Measurements from ENCODE around the gene FAM83E. TPM values are rescaled to one million over a fixed set of nuclear protein-coding genes. Genes with fewer than 3 reads are reported as not detected.
A peak's percentile ranks its signal among the peaks of the same experiment; 100 is the strongest.

The FAM83E gene
- total RNA-seq, 1 experiment from 2014 or later = 12.3 TPM

- TF ChIP-seq EZH2 (IDR thresholded peaks at IDR 0.05; ENCODE audit: low read depth) = no peak
- peak; percentile 73 for TF ChIP-seq CTCF (conservative IDR thresholded peaks at IDR 0.05)
- ChIA-PET CTCF (interaction anchor here (0.6 to 1.2 kb wide), 3 partner anchors 8 to 25 kb away, joined by 3 to 9 read pairs (median 3); no protein-coding TSS in a partner anchor), POLR2A (ENCODE audit: unreplicated experiment) (interaction anchor here (0.6 kb wide), 1 partner anchor 121 kb away, joined by 4 read pairs; no protein-coding TSS in a partner anchor)
- Histone ChIP-seq H3K4me1 (replicated peaks; ENCODE audit: insufficient read depth) (peaks cover 4% of the 10 kb centered on the region), H2AFZ (peak overlapping the region; percentile 62; the same call in 1 of the 2 replicates), H4K20me1 (ENCODE audit: insufficient read depth) (no peaks in the 10 kb centered on the region), H3K27me3 (ENCODE audit: insufficient read depth, low read depth) (no peaks in the 10 kb centered on the region), H3K4me2 (peak overlapping the region; percentile 71), H3K36me3 (ENCODE audit: low read depth) (no peaks in the 10 kb centered on the region), H3F3A (ENCODE audit: insufficient read depth, low read depth) (peaks cover 27% of the 10 kb centered on the region), H3K4me3 (peak overlapping the region; percentile 32; the same call in 1 of the 2 replicates), H3K9me2 (ENCODE audit: insufficient read depth) (no peaks in the 10 kb centered on the region), H3K27ac (no peak overlapping the region), H3K9me3 (ENCODE audit: insufficient read depth, low read depth) (no peaks in the 10 kb centered on the region), H3K79me2 (ENCODE audit: low read depth) (no peaks in the 10 kb centered on the region)
- peak; percentile 39 to 64 for DNase-seq
- BruUV-seq (replicated peaks) = no TSS peak
- intact Hi-C loops (cut with micrococcal nuclease; ENCODE audit: unreplicated experiment) = no loop called here
These were observed 6.0 kb downstream of the FAM83E start for GRCh38 chr19:48608798-48609263.

DNA sequence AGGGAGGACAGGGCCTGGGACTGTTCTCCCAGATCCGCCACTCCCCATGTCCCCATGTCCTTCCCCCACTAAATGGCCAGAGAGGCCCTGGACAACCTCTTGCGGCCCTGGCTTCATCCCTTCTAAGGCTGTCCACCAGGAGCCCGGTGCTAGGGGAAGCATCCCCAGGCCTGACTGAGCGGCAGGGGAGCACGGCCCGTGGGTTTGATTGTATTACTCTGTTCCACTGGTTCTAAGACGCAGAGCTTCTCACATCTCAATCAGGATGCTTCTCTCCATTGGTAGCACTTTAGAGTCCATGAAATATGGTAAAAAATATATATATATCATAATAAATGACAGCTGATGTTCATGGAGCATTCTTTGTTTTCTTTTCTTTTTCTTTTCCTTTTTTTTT, 7.5 kb downstream of the FAM83E start:
- POLR2A ChIA-PET (ENCODE audit: unreplicated experiment) = interaction anchor here (0.6 to 0.9 kb wide), 2 partner anchors 11 to 275 kb away, joined by 3 to 4 read pairs; partner anchors contain the start of gene RPL18
- Histone ChIP-seq H3K79me2 (ENCODE audit: low read depth) (no peaks in the 10 kb centered on the region), H3K4me3 (no peak overlapping the region), H3K27ac (no peak overlapping the region), H3K4me1 (replicated peaks; ENCODE audit: insufficient read depth) (0 out of 2 replicates have a peak, but pooled peaks cover under 1% of the 10 kb centered on the region), H3F3A (ENCODE audit: insufficient read depth, low read depth) (peaks cover 21% of the 10 kb centered on the region; the same call in 1 of the 2 replicates), H3K27me3 (ENCODE audit: insufficient read depth, low read depth) (no peaks in the 10 kb centered on the region), H3K4me2 (no peak overlapping the region), H4K20me1 (ENCODE audit: insufficient read depth) (no peaks in the 10 kb centered on the region), H3K9me3 (ENCODE audit: insufficient read depth, low read depth) (no peaks in the 10 kb centered on the region), H3K36me3 (ENCODE audit: low read depth) (no peaks in the 10 kb centered on the region), H2AFZ (no peak overlapping the region), H3K9me2 (ENCODE audit: insufficient read depth) (no peaks in the 10 kb centered on the region)
- intact Hi-C loops (cut with micrococcal nuclease; ENCODE audit: unreplicated experiment) = no loop called here
- BruUV-seq (replicated peaks) = no TSS peak
- CTCF ChIA-PET = no interaction called here
- no peak for DNase-seq
- TF ChIP-seq EZH2 (IDR thresholded peaks at IDR 0.05; ENCODE audit: low read depth) (no peak), CTCF (conservative IDR thresholded peaks at IDR 0.05) (no peak)

- Histone ChIP-seq H3K36me3 (ENCODE audit: low read depth) (no peaks in the 10 kb centered on the region), H3K27ac (no peak within 1 kb of the TSS)
These were observed 8.2 kb downstream of the FAM83E start, which contains the start of gene SPACA4 for GRCh38 chr19:48606463-48607358. TSS of gene SPACA4 (plus strand) at chr19:48606742. CDS start at chr19:48606979, 237 bp downstream.

More at GRCh38 chr19:48606463-48607358, 8.2 kb downstream of the FAM83E start, which contains the start of gene SPACA4:
- H3K4me2 ChIP-seq = no peak within 1 kb of the TSS
- H3K79me2 ChIP-seq (ENCODE audit: low read depth) = no peaks in the 10 kb centered on the region
- intact Hi-C loops (cut with micrococcal nuclease; ENCODE audit: unreplicated experiment) = no loop called here
- DNase-seq = no peak
- ChIA-PET POLR2A (ENCODE audit: unreplicated experiment) (interaction anchor here (0.6 kb wide), 1 partner anchor 205 kb away, joined by 3 read pairs; no protein-coding TSS in a partner anchor), CTCF (no interaction called here)
- no peak within 1 kb of the TSS for H3K4me3 ChIP-seq
- H4K20me1 ChIP-seq (ENCODE audit: insufficient read depth) = no peaks in the 10 kb centered on the region
- no peaks in the 10 kb centered on the region for H3K9me3 ChIP-seq (ENCODE audit: insufficient read depth, low read depth)
- peaks cover 20% of the 10 kb centered on the region; the same call in 1 of the 2 replicates for H3F3A ChIP-seq (ENCODE audit: insufficient read depth, low read depth)
- H3K4me1 ChIP-seq (replicated peaks; ENCODE audit: insufficient read depth) = 0 out of 2 replicates have a peak, but pooled peaks cover 5% of the 10 kb centered on the region
- BruUV-seq (replicated peaks) = no TSS peak
- no peak for TF ChIP-seq EZH2 (IDR thresholded peaks at IDR 0.05; ENCODE audit: low read depth)
- no peak for TF ChIP-seq CTCF (conservative IDR thresholded peaks at IDR 0.05)
- no peaks in the 10 kb centered on the region for H3K27me3 ChIP-seq (ENCODE audit: insufficient read depth, low read depth)
- H3K9me2 ChIP-seq (ENCODE audit: insufficient read depth) = no peaks in the 10 kb centered on the region
- H2AFZ ChIP-seq = no peak within 1 kb of the TSS

Data from PC-9 (cell line).